MM.1S (cell line): ENCODE results near the gene RETSAT.
A peak's percentile ranks its signal among the peaks of the same experiment; 100 is the strongest.

Experiments used
- DNase-seq: peaks from one replicate; pipeline ENCODE4 v3.0.0-alpha.2; 2015
- H2AFZ ChIP-seq: fragments of 300-600 bp; sonication (generic); 2 replicates; pipeline ENCODE4 v1.6.0; 2016; ENCODE audit warnings: antibody characterized with exemption, low read length
- H3F3A ChIP-seq: fragments of 300-600 bp; sonication (generic); 2 replicates; pipeline ENCODE4 v1.6.1; 2016; ENCODE audit warnings: mild to moderate bottlenecking, antibody characterized with exemption, low read length, moderate library complexity, mixed read lengths; ENCODE audit not compliant: insufficient read depth
- H3K27ac ChIP-seq: fragments of 300-600 bp; sonication (generic); 2 replicates; pipeline ENCODE4 v1.5.1; 2016; ENCODE audit warnings: mild to moderate bottlenecking, low read length
- H3K27me3 ChIP-seq: fragments of 300-600 bp; sonication (generic); replicated peaks from 2 replicates; pipeline ENCODE4 v1.6.0; 2016; ENCODE audit warnings: low read length; ENCODE audit not compliant: insufficient read depth
- H3K36me3 ChIP-seq: fragments of 300-600 bp; sonication (generic); replicated peaks from 2 replicates; pipeline ENCODE4 v1.6.1; 2016; ENCODE audit warnings: mild to moderate bottlenecking, low read length, mixed read lengths; ENCODE audit not compliant: insufficient read depth
- H3K4me1 ChIP-seq: fragments of 300-600 bp; sonication (generic); 2 replicates; pipeline ENCODE4 v1.6.1; 2016; ENCODE audit warnings: low read length, mixed read lengths
- H3K4me2 ChIP-seq: fragments of 300-600 bp; sonication (generic); 2 replicates; pipeline ENCODE4 v1.6.0; 2016; ENCODE audit warnings: low read depth, low read length
- H3K4me3 ChIP-seq: fragments of 300-600 bp; sonication (generic); 2 replicates; pipeline ENCODE4 v1.5.1; 2016; ENCODE audit warnings: low read length, mixed read lengths
- H3K79me2 ChIP-seq: fragments of 300-600 bp; sonication (generic); 2 replicates; pipeline ENCODE4 v1.6.1; 2016; ENCODE audit warnings: mixed run types, low read length, mixed read lengths
- H3K9ac ChIP-seq: fragments of 300-600 bp; sonication (generic); 2 replicates; pipeline ENCODE4 v1.6.1; 2016; ENCODE audit warnings: low read length, mixed read lengths
- H3K9me2 ChIP-seq: fragments of 300-600 bp; sonication (generic); replicated peaks from 2 replicates; pipeline ENCODE4 v1.6.1; 2016; ENCODE audit warnings: mild to moderate bottlenecking, low read length, mixed read lengths; ENCODE audit not compliant: insufficient read depth
- H3K9me3 ChIP-seq: fragments of 300-600 bp; sonication (generic); replicated peaks from 2 replicates; pipeline ENCODE4 v1.6.1; 2016; ENCODE audit warnings: mild to moderate bottlenecking, low read length, mixed read lengths; ENCODE audit not compliant: insufficient read depth
- H4K20me1 ChIP-seq: fragments of 300-600 bp; sonication (generic); 2 replicates; pipeline ENCODE4 v1.6.1; 2016; ENCODE audit warnings: mild to moderate bottlenecking, low read length, moderate library complexity, mixed read lengths; ENCODE audit not compliant: insufficient read depth
- EZH2 ChIP-seq: fragments of 300-600 bp; sonication (generic); optimal IDR thresholded peaks from 2 replicates; pipeline ENCODE3; 2017; ENCODE audit warnings: low read depth, mild to moderate bottlenecking, antibody characterized with exemption, low read length, mixed read lengths
- EZH2phosphoT487 ChIP-seq: fragments of 300-600 bp; sonication (generic); IDR thresholded peaks from 2 replicates; pipeline ENCODE4 v1.6.1; 2018; ENCODE audit warnings: antibody characterized with exemption, low read length
- TF ChIP-seq, protein P1 (sequence below): fragments of 300-600 bp; sonication (generic); IDR thresholded peaks from 2 replicates; pipeline ENCODE4 v1.5.1; 2016; ENCODE audit warnings: antibody characterized with exemption, low read length, mixed read lengths

RETSAT gene

DNA sequence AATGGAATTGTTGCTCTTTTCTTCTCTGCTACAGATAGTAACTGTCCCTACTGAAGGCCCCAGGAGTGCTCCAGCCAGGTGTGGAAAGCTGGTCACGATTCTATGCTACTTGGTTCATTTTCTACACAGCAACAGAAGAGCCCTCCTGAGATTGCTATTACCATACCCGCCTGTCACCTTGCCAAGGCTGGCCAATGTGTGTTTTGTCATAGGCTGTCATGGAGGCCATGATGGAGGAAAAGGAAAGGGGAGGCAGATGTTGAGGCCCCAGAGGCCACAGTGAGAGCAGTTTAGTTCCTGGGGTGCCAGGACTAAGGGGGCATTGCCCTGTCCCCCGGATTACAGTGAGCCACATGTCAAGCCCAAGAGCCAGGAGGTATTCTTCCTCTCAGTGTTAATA is 1.2 kb upstream of the RETSAT start:
- Histone ChIP-seq H3K79me2 (peaks cover 35% of the 10 kb centered on the region), H4K20me1 (no peaks in the 10 kb centered on the region), H3K9me2 (no peaks in the 10 kb centered on the region), H3K4me2 (peak overlapping the region; percentile 80), H3K9ac (peak overlapping the region; percentile 77; the same call in 1 of the 2 replicates), H3K27me3 (no peaks in the 10 kb centered on the region), H3K27ac (no peak overlapping the region), H3F3A (peaks cover 5% of the 10 kb centered on the region; the same call in 1 of the 2 replicates), H3K36me3 (no peaks in the 10 kb centered on the region), H3K9me3 (no peaks in the 10 kb centered on the region), H3K4me3 (peak overlapping the region; percentile 96), H2AFZ (no peak overlapping the region), H3K4me1 (peaks cover 11% of the 10 kb centered on the region; the same call in 1 of the 2 replicates)
- DNase-seq, result no peak
- TF ChIP-seq EZH2 (no peak), EZH2phosphoT487 (no peak)
- TF ChIP-seq, protein P1, sequence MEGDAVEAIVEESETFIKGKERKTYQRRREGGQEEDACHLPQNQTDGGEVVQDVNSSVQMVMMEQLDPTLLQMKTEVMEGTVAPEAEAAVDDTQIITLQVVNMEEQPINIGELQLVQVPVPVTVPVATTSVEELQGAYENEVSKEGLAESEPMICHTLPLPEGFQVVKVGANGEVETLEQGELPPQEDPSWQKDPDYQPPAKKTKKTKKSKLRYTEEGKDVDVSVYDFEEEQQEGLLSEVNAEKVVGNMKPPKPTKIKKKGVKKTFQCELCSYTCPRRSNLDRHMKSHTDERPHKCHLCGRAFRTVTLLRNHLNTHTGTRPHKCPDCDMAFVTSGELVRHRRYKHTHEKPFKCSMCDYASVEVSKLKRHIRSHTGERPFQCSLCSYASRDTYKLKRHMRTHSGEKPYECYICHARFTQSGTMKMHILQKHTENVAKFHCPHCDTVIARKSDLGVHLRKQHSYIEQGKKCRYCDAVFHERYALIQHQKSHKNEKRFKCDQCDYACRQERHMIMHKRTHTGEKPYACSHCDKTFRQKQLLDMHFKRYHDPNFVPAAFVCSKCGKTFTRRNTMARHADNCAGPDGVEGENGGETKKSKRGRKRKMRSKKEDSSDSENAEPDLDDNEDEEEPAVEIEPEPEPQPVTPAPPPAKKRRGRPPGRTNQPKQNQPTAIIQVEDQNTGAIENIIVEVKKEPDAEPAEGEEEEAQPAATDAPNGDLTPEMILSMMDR, result no peak

GRCh38 chr2:85355073-85355410 is 714 bp upstream of the RETSAT start:
- Histone ChIP-seq H3K4me2 (peak overlapping the region; percentile 80), H3K79me2 (peaks cover 35% of the 10 kb centered on the region), H4K20me1 (no peaks in the 10 kb centered on the region), H3F3A (peaks cover 5% of the 10 kb centered on the region; the same call in 1 of the 2 replicates), H3K4me3 (peak overlapping the region; percentile 96), H3K36me3 (no peaks in the 10 kb centered on the region), H2AFZ (peak overlapping the region; percentile 88), H3K27ac (peak overlapping the region; percentile 20; the same call in 1 of the 2 replicates), H3K27me3 (no peaks in the 10 kb centered on the region), H3K9ac (peak overlapping the region; percentile 77), H3K4me1 (peaks cover 11% of the 10 kb centered on the region; the same call in 1 of the 2 replicates), H3K9me2 (no peaks in the 10 kb centered on the region), H3K9me3 (no peaks in the 10 kb centered on the region)
- no peak for DNase-seq
- TF ChIP-seq, protein P1, result no peak
- no peak for TF ChIP-seq EZH2phosphoT487
- no peak for TF ChIP-seq EZH2

DNA sequence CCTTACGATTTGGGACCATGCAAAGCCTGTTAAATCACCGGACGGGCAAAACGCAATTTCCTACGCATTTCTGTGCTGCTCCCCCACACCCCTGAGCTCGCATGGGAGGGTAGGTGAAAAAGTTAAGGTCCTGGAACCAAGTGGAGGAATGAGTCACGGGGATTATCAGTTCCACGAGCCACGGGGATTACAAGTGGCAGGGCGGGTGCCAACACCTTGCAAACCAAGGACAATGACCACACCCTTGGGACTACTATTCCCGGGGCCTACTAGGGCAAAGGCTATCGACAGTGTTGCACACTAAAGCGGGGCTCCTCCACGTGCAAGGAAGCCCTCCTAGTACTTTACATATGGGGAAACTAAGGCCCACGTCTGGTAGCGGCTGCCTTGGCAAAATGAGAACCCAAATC is 447 bp downstream of the RETSAT start:
- DNase-seq, result no peak
- no peaks in the 10 kb centered on the region for H3K9me3 ChIP-seq
- peak overlapping the region; percentile 68 for H3K9ac ChIP-seq
- no peaks in the 10 kb centered on the region for H3K27me3 ChIP-seq
- peak overlapping the region; percentile 96 for H3K4me3 ChIP-seq
- peak overlapping the region; percentile 95 for H2AFZ ChIP-seq
- no peaks in the 10 kb centered on the region for H3K9me2 ChIP-seq
- TF ChIP-seq, protein P1, result no peak
- TF ChIP-seq EZH2phosphoT487, result no peak
- TF ChIP-seq EZH2, result no peak
- H3K36me3 ChIP-seq, result no peaks in the 10 kb centered on the region
- H4K20me1 ChIP-seq, result no peaks in the 10 kb centered on the region
- H3K79me2 ChIP-seq, result peaks cover 35% of the 10 kb centered on the region
- H3K4me2 ChIP-seq, result peak overlapping the region; percentile 86
- H3K27ac ChIP-seq, result peak overlapping the region; percentile 36; the same call in 1 of the 2 replicates
- H3K4me1 ChIP-seq, result peaks cover 11% of the 10 kb centered on the region; the same call in 1 of the 2 replicates
- H3F3A ChIP-seq, result peaks cover 5% of the 10 kb centered on the region; the same call in 1 of the 2 replicates
